Measurements from ENCODE around the gene ZC2HC1B. TPM values are rescaled to one million over a fixed set of nuclear protein-coding genes. Genes with fewer than 3 reads are reported as not detected.
A peak's percentile ranks its signal among the peaks of the same experiment; 100 is the strongest.

The ZC2HC1B gene
- total and polyA plus RNA-seq, 12 donors, result 0.28 TPM; not detected in 11

GRCh38 chr6:143961066-143961465, 96.8 kb downstream of the ZC2HC1B start:
- H3K9me3 ChIP-seq, result no peaks in the 10 kb centered on the region
- H3K4me3 ChIP-seq, result no peak overlapping the region
- no peak for ATAC-seq
- no peak overlapping the region for H3K27ac ChIP-seq
- DNase-seq, result no peak
- TF ChIP-seq CTCF (IDR thresholded peaks at IDR 0.05), result no peak
- WGBS, 2 donors, result 65 to 69% methylated on average over 3 of the region's 3 CpGs
- intact Hi-C loops (cut with DNase I), result loop anchor here in 1 of 10 donors (5.0 kb wide), 1 partner anchor 51 kb away; no protein-coding TSS in a partner anchor
- no peaks in the 10 kb centered on the region for H3K27me3 ChIP-seq
- H3K36me3 ChIP-seq, result peaks cover 0 to 27% (median 0%) of the 10 kb centered on the region in 9 donors
- H3K4me1 ChIP-seq, result peaks cover 0 to 47% (median 21%) of the 10 kb centered on the region in 9 donors

DNA sequence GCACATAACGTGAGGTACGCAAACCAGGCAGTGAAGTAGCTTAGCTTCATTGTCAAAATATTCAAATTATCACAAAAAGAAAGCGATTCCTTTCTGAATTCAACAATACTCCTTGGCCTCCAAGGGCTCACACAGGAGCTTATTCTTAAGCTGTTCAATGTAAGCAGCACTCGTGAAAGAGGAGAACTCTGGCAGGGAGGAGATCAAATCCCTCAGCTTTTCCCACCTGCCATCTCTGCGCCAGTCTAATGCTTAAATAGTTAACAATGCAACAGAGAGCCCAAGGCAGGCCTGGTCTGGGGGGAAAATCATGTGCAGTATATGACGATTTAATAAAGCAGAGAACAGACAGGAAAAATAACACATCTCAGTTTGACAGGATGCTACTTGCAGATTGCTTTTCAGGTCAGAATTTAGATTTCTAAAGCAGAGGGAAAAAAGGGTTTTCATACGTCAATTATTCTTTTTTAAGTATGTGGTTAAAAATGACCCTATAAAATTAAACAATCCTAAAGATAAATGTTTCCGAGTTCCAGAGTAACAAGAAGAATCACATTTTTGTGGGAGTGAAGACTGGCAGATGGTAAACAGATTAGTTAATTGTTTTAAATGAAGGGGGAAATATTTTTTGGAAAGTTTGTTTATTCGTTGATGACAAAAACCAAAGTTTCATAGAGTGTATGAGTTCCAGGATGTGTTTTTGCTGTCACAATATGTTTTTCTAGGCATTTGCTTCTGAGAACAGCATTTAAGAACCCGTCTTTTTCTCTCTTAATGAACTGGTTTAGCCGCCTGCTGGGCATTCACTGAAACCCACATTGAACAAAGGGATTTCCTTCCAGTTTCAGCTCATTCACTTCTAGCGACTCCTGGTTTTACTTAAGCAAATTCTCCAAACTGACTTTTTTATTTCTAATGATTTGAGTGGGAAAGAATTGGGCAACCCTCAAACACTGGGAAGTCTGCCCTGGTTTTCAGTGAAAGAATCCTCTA, 97.9 kb downstream of the ZC2HC1B start:
- H3K9me3 ChIP-seq, result no peaks in the 10 kb centered on the region
- peak in 7 of 9 donors; percentile 18 to 55 (median 32) for TF ChIP-seq CTCF (IDR thresholded peaks at IDR 0.05)
- ATAC-seq (peak in 3 of 8 donors; percentile 20 to 32 (median 25)), DNase-seq (no peak)
- WGBS, 2 donors, result 55 to 58% methylated on average over 12 of the region's 12 CpGs
- H3K27me3 ChIP-seq, result no peaks in the 10 kb centered on the region
- intact Hi-C loops (cut with DNase I), result loop anchor here in 1 of 10 donors (5.0 kb wide), 1 partner anchor 50 kb away; no protein-coding TSS in a partner anchor
- H3K4me1 ChIP-seq, result peaks cover 0 to 47% (median 28%) of the 10 kb centered on the region in 9 donors
- peaks cover 0 to 27% (median 0%) of the 10 kb centered on the region in 9 donors for H3K36me3 ChIP-seq
- no peak overlapping the region for H3K4me3 ChIP-seq
- peak overlapping the region in 4 of 10 donors; percentile 1 to 55 (median 26) for H3K27ac ChIP-seq

DNA sequence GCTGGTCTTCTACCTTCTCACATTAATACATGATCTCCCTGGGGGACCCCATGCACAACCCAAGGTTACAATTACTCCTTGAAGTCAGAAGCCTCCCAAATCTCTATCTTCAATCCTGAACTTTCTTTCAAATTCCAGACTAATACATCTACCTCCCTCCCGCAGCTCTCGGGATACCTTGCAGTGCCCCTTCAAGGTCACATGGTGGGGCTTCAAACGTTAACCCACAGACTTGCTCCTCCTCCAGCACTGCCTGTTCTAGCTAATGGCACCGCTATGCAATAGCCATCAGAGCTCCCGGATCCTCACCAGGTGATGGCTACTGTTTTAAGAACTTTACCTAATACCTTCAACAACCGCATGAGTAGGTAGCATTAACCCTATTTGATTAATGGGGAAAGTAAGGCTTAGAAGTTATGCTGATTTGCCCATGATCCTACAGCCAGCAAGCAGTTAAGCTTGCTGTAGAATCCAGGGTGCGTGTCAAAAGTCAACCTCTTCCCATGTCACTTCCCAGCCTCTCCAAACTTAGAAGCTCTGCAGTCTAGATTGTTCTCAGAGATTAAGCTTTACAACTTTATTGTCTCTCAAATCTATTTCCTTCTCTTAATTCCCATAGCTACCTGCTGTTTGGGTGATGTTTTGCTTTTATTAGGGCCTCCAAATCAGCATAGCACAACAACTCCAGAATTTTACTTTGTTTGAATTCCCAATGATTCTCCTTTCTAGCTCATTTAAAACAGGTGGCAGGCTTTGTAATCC, 99.1 kb downstream of the ZC2HC1B start:
- H3K4me1 ChIP-seq, result peaks cover 0 to 47% (median 35%) of the 10 kb centered on the region in 9 donors
- peaks cover 0 to 24% (median 0%) of the 10 kb centered on the region in 9 donors for H3K36me3 ChIP-seq
- ATAC-seq (no peak), DNase-seq (no peak)
- H3K4me3 ChIP-seq, result no peak overlapping the region
- no peaks in the 10 kb centered on the region for H3K9me3 ChIP-seq
- TF ChIP-seq CTCF (IDR thresholded peaks at IDR 0.05), result no peak
- intact Hi-C loops (cut with DNase I), result loop anchor here in 1 of 10 donors (5.0 kb wide), 1 partner anchor 49 kb away; no protein-coding TSS in a partner anchor
- 58 to 60% methylated on average over 7 of the region's 7 CpGs for WGBS, 2 donors
- peak overlapping the region in 5 of 10 donors; percentile 1 to 28 (median 11) for H3K27ac ChIP-seq
- no peaks in the 10 kb centered on the region for H3K27me3 ChIP-seq

DNA sequence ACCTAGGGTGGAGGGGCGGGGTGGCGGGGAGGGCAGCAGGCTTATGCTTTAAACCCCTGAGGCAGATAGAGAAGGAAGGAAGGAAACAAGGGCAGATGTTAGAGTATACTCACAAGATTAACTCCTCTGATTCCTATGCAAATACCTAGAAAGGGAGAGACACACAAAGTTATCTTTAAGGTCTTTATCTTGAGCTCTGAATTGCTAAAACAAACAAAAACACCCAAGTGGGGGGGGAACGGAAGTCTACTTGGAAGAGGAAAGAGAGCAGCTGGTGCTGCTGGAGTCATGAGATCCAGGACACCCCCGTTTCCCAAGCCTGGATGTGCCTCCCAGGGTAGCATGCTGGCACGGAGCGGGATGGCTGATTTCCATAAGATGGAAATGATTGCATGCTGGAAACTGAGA, 100.4 kb downstream of the ZC2HC1B start:
- Histone ChIP-seq H3K36me3 (peaks cover 0 to 16% (median 0%) of the 10 kb centered on the region in 9 donors), H3K9me3 (no peaks in the 10 kb centered on the region), H3K27me3 (no peaks in the 10 kb centered on the region), H3K4me1 (peaks cover 0 to 49% (median 35%) of the 10 kb centered on the region in 9 donors), H3K27ac (peak overlapping the region in 1 of 10 donors; percentile 9), H3K4me3 (no peak overlapping the region)
- WGBS, 2 donors, result 35 to 46% methylated on average over 6 of the region's 6 CpGs
- TF ChIP-seq CTCF (IDR thresholded peaks at IDR 0.05), result no peak
- DNase-seq (peak in 1 of 2 donors; percentile 18), ATAC-seq (peak in 4 of 8 donors; percentile 39 to 56 (median 44))
- intact Hi-C loops (cut with DNase I), result loop anchor here in 1 of 10 donors (5.0 kb wide), 1 partner anchor 48 kb away; no protein-coding TSS in a partner anchor
